Transverse colon (tissue), 4 donors: ENCODE results near the gene WNT9A. TPM values are rescaled to one million over a fixed set of nuclear protein-coding genes. Genes with fewer than 3 reads are reported as not detected.

Source experiments
- DNase-seq: peaks from one replicate; pipeline ENCODE4 v3.0.0-alpha.2; 2019
- H3K27ac ChIP-seq, 4 donors: fragments of 200-600 bp; sonication (generic); 2 replicates each; pipeline ENCODE4 v1.5.1; 2016 to 2018; ENCODE audit warnings: inconsistent platforms in 4 of 4
- H3K27me3 ChIP-seq: fragments of 200-600 bp; sonication (generic); 2 replicates; pipeline ENCODE4 v1.5.1; 2017; ENCODE audit warnings: inconsistent platforms
- H3K36me3 ChIP-seq, 4 donors: fragments of 200-600 bp; sonication (generic); 2 replicates each; pipeline ENCODE4 v1.5.1; 2017 to 2019; ENCODE audit warnings: inconsistent platforms in 4 of 4
- H3K4me1 ChIP-seq, 4 donors: fragments of 200-600 bp; sonication (generic); 2 replicates each; pipeline ENCODE4 v1.5.1; 2017 to 2020; ENCODE audit warnings: inconsistent platforms in 4 of 4
- H3K4me3 ChIP-seq, 4 donors: fragments of 200-600 bp; sonication (generic); 1 replicate in 1 of 4; 2 replicates in 3 of 4; pipeline versions ENCODE4 v1.5.1 to v1.6.1; 2017 to 2019; ENCODE audit warnings: inconsistent platforms in 4 of 4
- H3K9me3 ChIP-seq, 2 donors: fragments of 200-600 bp; sonication (generic); 2 replicates each; pipeline ENCODE4 v1.5.1; 2017 to 2019; ENCODE audit warnings: inconsistent platforms in 2 of 2
- EP300 ChIP-seq: sonication (generic); formaldehyde crosslinking; IDR thresholded peaks from one replicate; pipeline ENCODE4 v1.6.1; 2017; ENCODE audit warnings: antibody characterized with exemption, low read depth
- POLR2A ChIP-seq: fragments of 450-650 bp; IDR thresholded peaks from one replicate; pipeline ENCODE4 v1.6.1; 2016; ENCODE audit warnings: antibody characterized with exemption, mild to moderate bottlenecking, moderate library complexity
- POLR2AphosphoS5 ChIP-seq, 3 donors: sonication (generic); formaldehyde crosslinking; IDR thresholded peaks; one replicate each; pipeline ENCODE4 v1.6.1; 2016; ENCODE audit warnings: antibody characterized with exemption in 3 of 3
- WGBS, 2 donors: methylation state at CpG; one replicate each; pipeline ENCODE4 v1.1.5; 2018; ENCODE audit warnings: low coverage in 1 of 2; 5-methylcytosine and 5-hydroxymethylcytosine counted together
- in situ Hi-C, 4 donors: fragments of 200-750 bp; cut with MboI; loops; one replicate each; pipeline versions ENCODE4 v1.15.0 to v1.15.1; 2017; ENCODE audit warnings: low sequenced_read_pairs in 3 of 4, low pct_ligation_motif_present in 1 of 4, low pct_unique_long_range_greater_than_20kb in 1 of 4
- intact Hi-C: fragments of 100-400 bp; cut with DNase I; formaldehyde crosslinking; loops from one replicate; pipeline ENCODE4 v1.15.1; 2023; ENCODE audit warnings: low total_unique reads
- total RNA-seq, 4 donors: library from RNA; depleted of rRNA; stranded (reverse); fragments of >200 nt; gene quantifications; one replicate each; pipeline ENCODE4 v1.1.0, GENCODE V29; 2016
- TF ChIP-seq, protein P1 (sequence below), 5 experiments: fragments of 200-600 bp in 3 of 5; fragments of 450-650 bp in 2 of 5; sonication (generic) in 3 of 5; IDR thresholded peaks; 1 replicate in 2 of 5; 2 replicates in 3 of 5; pipeline ENCODE4 v1.5.1; 2016 to 2017; ENCODE audit warnings: antibody characterized with exemption in 5 of 5, inconsistent platforms in 3 of 5, mild to moderate bottlenecking in 2 of 5, moderate library complexity in 1 of 5

The WNT9A gene
- total RNA-seq, 4 donors from 2014 or later: 1.2 to 4.0 (median 1.8) TPM

GRCh38 chr1:227889047-227889862 lies 58.5 kb downstream of the WNT9A start:
- 20 to 59% methylated on average over 1 to 14 of the region's 14 CpGs for WGBS, 2 donors
- H3K4me1 ChIP-seq: peaks cover 12 to 24% (median 20%) of the 10 kb centered on the region in 4 donors
- no peaks in the 10 kb centered on the region for H3K27me3 ChIP-seq
- H3K36me3 ChIP-seq: no peaks in the 10 kb centered on the region
- TF ChIP-seq EP300: no peak
- TF ChIP-seq, protein P1, sequence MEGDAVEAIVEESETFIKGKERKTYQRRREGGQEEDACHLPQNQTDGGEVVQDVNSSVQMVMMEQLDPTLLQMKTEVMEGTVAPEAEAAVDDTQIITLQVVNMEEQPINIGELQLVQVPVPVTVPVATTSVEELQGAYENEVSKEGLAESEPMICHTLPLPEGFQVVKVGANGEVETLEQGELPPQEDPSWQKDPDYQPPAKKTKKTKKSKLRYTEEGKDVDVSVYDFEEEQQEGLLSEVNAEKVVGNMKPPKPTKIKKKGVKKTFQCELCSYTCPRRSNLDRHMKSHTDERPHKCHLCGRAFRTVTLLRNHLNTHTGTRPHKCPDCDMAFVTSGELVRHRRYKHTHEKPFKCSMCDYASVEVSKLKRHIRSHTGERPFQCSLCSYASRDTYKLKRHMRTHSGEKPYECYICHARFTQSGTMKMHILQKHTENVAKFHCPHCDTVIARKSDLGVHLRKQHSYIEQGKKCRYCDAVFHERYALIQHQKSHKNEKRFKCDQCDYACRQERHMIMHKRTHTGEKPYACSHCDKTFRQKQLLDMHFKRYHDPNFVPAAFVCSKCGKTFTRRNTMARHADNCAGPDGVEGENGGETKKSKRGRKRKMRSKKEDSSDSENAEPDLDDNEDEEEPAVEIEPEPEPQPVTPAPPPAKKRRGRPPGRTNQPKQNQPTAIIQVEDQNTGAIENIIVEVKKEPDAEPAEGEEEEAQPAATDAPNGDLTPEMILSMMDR (IDR thresholded peaks at IDR 0.05): no peak
- no peak for TF ChIP-seq POLR2AphosphoS5 (IDR thresholded peaks at IDR 0.05)
- TF ChIP-seq POLR2A: no peak
- H3K9me3 ChIP-seq: no peaks in the 10 kb centered on the region
- intact Hi-C loops (loop anchor here (10.0 kb wide), 2 partner anchors 56 to 94 kb away; partner anchors contain the start of gene WNT9A), in situ Hi-C loops (no loop called here)
- H3K4me3 ChIP-seq: no peak overlapping the region
- peak overlapping the region in 1 of 4 donors; percentile 96 for H3K27ac ChIP-seq
- no peak for DNase-seq

- H3K27ac ChIP-seq: peak overlapping the region; percentile 88 to 96 (median 90)
- intact Hi-C loops: loop anchor here (10.0 kb wide), 2 partner anchors 56 to 94 kb away; partner anchors contain the start of gene WNT9A
- 90% methylated on average over 8 of the region's 8 CpGs; no CpG with 5 or more reads in 1 of the 2 donors for WGBS, 2 donors
Measured at GRCh38 chr1:227888404-227889046, 59.2 kb downstream of the WNT9A start.

DNA sequence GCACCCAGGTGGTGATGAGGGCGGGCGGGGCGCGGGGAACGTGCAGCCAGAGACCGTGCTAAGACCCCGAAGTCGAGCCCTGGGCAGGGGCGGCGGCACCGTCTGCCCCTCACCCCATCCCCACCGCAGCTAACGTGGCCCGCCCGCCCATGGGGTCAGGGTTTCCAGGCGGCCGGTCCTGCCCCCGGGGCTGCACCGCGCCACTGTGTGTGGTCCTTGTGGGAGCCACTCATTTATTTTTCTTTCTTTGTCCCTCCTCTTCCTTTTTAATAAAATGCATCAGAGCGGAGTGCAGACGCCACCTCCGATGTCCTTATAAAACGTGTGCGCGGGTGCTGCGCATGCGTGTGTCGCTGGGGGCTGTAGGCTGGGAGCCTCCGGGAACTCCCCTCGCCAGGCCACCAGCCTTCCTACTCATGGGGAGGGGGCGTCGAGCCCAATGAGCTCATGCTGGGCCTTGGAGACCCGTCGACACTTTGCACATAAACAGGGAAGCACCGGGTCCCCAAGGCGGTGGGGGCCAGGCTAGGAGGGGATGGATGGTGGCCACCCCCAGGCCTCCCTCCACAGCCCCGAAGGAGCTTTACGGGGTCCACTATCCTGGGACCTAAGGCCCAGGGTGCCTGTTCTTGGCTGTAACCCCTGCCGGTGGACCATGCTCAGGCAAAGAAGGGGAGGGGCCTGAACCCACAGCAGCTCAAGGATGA lies 59.9 kb downstream of the WNT9A start:
- intact Hi-C loops: loop anchor here (10.0 kb wide), 2 partner anchors 57 to 93 kb away; partner anchors contain the start of gene WNT9A
- in situ Hi-C loops: no loop called here
- Histone ChIP-seq H3K9me3 (no peaks in the 10 kb centered on the region), H3K4me1 (peaks cover 12 to 24% (median 20%) of the 10 kb centered on the region in 4 donors), H3K36me3 (no peaks in the 10 kb centered on the region), H3K27ac (peak overlapping the region; percentile 88 to 96 (median 90)), H3K4me3 (peak overlapping the region; percentile 35 to 57 (median 41)), H3K27me3 (no peaks in the 10 kb centered on the region)
- 46 to 80% methylated on average over 2 to 38 of the region's 40 CpGs for WGBS, 2 donors
- DNase-seq: peak; percentile 59
- TF ChIP-seq POLR2AphosphoS5 (IDR thresholded peaks at IDR 0.05): peak in 1 of 3 donors; percentile 53
- TF ChIP-seq EP300: no peak
- TF ChIP-seq POLR2A: peak; percentile 25

More at GRCh38 chr1:227888404-227889046, 59.2 kb downstream of the WNT9A start:
- TF ChIP-seq, protein P1 (IDR thresholded peaks at IDR 0.05): no peak
- no peak for TF ChIP-seq POLR2A
- no peak for TF ChIP-seq POLR2AphosphoS5 (IDR thresholded peaks at IDR 0.05)
- TF ChIP-seq EP300: no peak
- Histone ChIP-seq H3K9me3 (no peaks in the 10 kb centered on the region), H3K4me3 (no peak overlapping the region), H3K4me1 (peaks cover 12 to 24% (median 20%) of the 10 kb centered on the region in 4 donors), H3K36me3 (no peaks in the 10 kb centered on the region), H3K27me3 (no peaks in the 10 kb centered on the region)
- in situ Hi-C loops: no loop called here
- no peak for DNase-seq

- H3K4me3 ChIP-seq: peak overlapping the region; percentile 35 to 57 (median 41)
- WGBS, 2 donors: 4% methylated on average over 21 of the region's 30 CpGs; no CpG with 5 or more reads in 1 of the 2 donors
- in situ Hi-C loops: no loop called here
Measured at GRCh38 chr1:227886993-227887696, 60.6 kb downstream of the WNT9A start.

More at GRCh38 chr1:227886993-227887696, 60.6 kb downstream of the WNT9A start:
- H3K27me3 ChIP-seq: no peaks in the 10 kb centered on the region
- H3K36me3 ChIP-seq: no peaks in the 10 kb centered on the region
- intact Hi-C loops: loop anchor here (10.0 kb wide), 2 partner anchors 58 to 92 kb away; partner anchors contain the start of gene WNT9A
- peak overlapping the region; percentile 88 to 96 (median 90) for H3K27ac ChIP-seq
- peaks cover 12 to 24% (median 20%) of the 10 kb centered on the region in 4 donors for H3K4me1 ChIP-seq
- TF ChIP-seq POLR2AphosphoS5 (IDR thresholded peaks at IDR 0.05) (peak; percentile 24 to 66 (median 54)), EP300 (no peak)
- peak; percentile 62 for DNase-seq
- no peaks in the 10 kb centered on the region for H3K9me3 ChIP-seq
